ENCODE results near the gene SDK1.

SDK1 gene

DNA sequence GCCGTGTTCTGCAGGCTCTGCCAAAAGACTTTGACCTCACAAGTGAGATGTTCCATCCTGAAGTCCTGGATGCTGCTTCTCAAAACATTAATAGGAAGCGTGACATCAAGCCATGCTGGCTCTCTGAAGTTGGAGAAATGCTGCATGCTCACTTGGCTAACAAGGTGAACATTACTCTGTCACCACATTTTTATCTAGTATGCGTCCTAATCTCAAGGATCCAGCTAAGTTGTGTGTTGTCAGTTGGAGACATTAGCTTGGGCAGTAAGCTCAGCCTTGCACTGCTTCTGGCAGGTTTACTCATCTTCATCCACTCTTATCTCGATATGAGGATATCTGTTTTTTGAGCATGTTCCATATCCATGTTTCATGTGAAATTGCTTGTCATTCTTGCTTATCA, 165.2 kb downstream of the SDK1 start:
- no peak for DNase-seq

DNA sequence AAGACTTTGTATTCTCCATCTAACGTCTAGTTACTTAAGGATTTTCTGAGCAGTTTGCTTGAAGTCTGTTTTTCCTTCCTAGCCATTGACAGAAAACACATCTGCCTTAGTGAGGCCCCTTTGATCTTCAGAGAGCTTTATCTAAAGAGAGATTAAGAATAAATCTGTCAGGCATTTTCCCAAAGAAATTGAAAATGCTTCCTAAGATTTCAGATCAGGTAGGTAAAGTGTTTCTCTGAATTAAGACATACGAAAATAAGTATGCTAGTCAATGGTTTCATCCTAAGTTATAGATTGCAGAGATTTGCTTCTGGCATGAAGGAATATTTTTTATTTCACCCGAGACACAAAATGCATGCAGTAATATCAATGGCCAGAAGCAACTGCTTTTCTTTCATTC, 168.6 kb downstream of the SDK1 start:
- DNase-seq = no peak

DNA sequence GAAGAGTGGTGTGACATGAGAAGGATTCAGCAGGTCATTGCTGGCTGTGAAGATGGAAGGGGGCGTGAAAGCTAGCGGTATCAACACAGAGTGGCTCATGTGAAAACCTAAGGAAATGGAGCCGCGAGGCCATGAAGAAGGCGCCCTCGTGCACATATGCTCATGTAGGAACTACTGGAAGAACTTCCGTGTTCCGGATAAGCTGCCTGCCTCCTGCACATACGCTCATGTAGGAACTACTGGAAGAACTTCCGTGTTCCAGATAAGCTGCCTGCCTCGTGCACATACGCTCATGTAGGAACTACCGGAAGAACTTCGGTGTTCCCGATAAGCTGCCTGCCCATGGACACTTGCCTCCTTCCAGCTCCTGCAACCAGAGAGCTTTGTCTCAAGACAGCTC, 179.1 kb downstream of the SDK1 start:
- no peak for DNase-seq

DNA sequence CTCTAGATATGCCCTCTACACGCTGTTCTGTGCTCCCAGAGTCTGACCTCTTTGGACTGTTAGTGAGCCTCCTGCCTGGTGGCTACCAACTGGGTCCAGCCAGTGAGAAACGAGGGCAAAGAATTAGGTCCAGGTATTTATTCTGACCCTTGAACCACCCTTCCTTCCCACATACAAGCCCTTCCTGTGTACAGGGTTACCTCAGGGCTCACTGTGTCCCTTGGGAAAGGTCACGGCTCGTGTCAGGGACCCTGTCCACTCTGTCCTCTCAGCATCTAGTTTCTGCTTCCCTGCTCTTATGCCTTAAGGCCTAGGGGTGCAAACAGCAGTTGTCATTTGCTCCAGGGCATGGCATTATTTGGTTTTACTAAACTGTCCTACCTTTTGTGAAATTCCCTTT, 180.4 kb downstream of the SDK1 start:
- peak; percentile 27 for DNase-seq

DNA sequence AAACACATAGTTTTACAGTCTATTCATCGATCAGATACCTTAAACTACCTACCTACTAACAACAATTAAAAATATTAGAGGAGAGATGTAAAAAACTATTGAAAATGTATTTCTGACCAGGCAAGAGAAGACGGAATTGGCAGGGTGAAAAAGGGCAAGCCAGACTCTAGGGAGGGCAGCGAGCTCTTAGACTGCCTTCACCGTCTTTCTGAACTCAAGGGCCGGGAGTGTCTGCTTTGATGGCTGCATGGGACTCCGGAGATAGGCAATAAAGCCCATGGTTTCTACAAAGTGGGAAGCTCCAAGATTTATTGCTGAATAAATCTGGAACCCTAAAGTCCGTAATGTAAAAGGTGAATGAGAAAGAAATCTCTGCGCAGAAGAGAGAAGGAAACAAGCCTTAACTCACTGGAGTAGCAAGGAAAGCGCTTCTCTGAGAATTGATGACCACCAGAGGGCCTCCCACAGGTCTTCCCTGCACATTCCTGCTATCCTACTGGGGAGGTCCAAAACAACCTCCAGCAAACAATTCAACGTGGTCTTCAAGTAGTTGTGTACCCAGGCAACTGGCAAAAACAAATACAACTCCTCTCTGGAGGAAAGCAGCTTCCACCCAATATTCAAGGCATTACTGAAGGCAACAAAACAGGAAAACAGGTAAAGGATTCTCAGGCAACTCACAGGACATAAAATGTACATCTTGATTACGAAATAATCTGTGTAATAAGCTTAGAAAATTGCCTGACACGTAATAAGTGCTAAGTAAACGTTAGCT, 181.3 kb downstream of the SDK1 start:
- DNase-seq = peak; percentile 76

DNA sequence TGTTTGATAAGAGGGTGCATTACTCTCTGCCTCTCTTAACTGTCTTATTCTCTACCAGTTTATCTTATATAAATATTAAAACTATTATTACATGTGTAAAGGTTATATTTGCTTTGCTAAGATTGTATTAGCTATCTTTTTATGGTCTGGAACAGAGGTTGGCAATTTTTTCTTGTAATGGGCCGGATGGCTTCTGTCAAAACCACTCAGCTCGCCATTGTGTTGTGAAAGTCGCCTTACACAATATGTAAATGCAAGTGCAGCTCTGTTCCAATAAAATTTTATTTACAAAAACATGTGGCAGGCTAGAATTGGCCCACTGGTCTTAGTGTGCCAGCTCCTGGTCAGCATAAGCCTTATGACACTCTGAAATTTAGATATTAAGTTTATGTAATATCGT, 185.8 kb downstream of the SDK1 start:
- no peak for DNase-seq

DNA sequence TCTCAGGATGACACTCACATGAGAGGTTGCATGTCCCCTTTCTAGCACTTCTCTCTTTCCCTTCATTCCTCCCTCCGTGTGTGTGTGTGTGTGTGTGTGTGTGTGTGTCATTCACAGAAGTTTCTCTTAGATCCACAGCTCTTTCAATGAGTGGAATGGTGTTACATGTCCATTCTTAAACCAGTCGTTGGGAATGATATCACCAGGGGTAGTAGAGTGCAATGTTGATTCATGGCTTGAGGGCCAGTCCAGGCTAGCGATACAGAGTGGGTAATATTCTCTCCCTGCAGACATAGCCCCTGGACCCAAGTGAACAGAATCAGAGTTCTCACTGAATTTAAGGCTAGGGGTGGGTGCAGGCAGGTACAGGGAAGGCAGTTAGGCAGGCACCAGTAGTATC, 187.8 kb downstream of the SDK1 start:
- DNase-seq = no peak

DNA sequence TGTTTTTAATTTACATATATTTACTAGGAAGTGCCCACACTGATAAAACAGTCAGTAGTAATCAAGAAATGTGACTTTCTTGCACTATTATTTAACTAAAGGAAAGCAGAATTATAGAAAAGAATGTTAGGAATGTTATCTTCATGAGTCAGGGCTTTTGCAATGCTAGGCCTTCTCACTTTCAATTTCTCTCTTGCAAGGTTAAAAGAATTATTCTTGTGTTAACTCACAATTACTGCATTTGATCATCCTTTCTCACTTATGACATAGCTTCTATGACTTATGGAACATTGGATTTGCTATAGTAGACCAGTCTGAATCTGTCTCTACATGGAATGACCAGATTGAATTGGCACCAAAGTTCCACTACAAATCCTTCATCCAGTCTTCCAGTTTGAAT, 192.4 kb downstream of the SDK1 start:
- no peak for DNase-seq

DNA sequence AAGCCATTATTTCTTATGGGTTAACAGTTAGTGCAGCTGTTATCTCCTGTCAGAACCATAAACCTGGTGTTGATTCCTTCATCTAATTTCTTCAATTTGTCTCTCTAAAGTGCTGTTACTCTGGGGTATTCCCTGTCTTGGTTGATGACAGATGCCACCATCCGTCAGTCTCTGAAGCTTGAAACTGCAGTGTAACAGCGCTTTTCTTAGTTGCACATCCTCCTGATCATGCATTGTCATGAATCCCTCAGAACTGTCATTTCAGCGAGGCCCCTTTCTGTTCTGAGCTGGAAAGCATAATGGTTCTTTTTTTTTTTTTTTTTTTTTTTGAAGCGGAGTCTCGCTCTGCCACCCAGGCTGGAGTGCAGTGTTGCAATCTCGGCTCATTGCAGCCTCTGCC, 193.9 kb downstream of the SDK1 start:
- DNase-seq = peak; percentile 27

DNA sequence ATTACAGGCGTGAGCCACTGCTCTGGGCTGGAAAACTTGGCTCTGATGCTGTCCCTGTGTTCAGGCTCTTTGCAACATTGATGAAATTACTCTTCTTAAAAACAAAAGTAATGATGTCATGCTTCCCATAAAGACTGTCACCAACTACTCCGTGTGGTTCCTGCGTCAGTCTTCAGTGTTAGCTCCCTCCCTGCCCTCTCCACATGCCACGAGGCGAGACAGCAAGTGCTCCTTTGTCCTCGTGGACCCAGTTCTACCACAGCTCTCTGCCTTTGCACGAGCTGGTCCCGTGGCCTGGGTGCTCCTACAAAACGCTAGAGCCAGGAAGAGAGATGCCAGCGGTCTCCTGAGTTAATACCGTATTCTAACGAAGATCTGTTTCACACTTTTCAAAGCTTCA, 194.5 kb downstream of the SDK1 start:
- peak; percentile 13 for DNase-seq

DNA sequence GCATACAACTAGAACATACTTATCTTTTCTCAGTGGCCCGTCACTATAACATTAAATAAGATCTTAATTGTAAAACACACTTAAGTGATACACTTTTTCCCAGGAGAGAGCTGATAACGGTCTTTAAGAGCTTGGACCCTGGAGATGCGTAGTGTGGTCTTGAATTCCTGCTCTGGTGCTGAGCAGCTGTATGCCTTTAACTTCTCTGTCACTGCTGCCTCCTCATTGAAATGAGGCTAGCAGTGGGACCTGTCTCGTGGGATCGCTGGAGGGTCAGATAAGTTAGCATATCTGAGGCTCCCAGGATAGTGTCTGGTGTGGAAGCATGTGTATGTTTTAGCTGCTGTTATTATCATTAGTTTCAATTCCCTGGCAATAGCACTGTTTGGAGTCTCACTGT, 194.9 kb downstream of the SDK1 start:
- peak; percentile 24 for DNase-seq

DNA sequence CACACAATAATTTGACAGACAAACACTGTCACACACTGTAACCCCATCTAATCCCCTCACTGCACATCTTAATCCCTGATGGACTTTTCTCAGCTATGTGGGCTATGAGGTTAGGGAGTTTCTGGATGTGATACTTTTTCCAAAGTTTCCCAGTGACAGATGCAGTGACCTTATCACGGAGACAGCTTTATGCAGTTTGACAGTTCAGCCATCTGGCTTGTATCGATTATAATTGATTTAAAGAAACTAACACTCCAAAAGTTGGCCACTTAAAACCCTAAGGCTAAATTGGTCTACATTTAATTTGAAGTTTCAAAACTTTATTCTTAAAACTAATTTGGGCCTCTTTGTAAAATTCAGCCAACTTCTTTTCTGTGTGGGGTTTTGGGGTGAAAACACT, 196.7 kb downstream of the SDK1 start:
- peak; percentile 65 for DNase-seq

DNA sequence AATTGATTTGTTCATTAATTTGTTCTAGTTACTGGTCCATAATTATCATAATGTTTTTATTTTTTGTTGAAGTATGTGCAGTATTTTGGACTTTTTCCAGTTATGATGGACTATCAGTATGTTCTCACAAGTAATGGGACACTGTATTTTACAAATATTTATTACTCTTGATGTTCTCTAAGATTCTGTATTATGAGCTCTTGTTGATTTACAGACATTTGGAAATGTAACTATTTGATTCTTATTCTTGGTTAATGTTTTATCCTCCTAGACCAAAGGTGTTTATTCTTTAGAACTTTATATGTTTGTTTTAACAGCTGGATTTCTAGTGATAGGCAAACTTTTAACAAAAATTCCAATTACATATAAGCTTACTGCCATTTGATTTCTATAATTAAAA, 200.6 kb downstream of the SDK1 start:
- DNase-seq = no peak

DNA sequence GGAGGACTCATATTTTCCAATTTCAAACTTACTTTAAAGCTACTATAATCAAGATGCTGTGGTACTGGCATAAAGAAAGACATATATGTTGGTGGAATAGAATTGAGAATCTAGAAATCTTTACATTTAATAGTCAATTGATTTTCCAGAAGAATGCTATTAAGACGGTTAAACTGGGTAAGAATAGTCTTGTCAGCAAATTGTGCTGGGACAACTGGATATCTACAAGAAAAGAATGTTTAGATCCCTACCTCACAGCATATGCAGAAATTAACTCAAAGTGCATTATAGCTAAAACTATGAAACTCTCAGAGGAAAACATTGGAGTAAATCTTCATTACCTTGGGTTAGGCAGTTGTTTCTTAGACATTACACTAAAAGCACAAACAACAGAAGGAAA, 203.3 kb downstream of the SDK1 start:
- DNase-seq = no peak

DNA sequence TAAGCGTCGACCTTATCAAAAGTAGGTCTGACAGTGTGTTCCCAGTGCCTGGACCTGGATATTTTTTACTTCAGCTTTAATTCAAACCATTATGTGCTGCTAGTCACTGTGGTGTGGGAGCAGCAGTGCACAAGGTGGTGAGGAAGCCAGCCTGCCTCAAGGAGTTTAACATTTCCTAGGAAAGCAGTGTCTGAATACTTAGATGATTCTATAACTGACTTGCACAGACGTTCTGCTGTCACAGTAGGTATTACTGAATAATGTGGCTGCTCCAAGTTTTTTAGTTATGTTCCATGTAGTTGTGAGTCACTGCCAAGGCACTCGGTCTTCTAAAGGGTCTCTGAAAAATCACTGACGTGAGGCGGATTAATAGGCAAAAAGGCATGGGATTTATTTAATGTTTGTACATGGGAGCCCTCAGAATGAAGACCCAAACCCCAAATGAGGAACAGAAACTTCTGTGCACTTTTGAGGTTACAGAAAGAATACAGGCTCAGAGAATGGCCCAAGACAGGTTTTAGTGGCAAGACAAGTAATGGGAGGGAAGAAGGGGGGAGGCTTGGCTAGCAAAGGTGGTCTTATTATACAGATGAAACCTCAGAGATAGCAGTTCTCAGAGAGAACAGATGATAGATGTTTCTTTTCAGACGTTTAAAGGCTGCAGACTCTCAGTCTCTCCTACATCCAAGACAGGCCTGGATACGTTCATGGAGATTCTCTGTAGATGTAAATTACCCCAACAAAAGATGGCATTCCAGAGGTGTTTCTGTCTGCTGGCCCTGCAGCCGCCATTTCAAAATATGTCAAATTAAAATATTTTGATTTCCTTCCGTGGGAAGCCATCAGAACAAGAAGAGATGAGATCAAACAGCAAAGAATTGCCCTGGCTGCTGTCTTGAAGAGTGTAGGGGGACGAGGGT, 209.3 kb downstream of the SDK1 start:
- no peak for DNase-seq

DNA sequence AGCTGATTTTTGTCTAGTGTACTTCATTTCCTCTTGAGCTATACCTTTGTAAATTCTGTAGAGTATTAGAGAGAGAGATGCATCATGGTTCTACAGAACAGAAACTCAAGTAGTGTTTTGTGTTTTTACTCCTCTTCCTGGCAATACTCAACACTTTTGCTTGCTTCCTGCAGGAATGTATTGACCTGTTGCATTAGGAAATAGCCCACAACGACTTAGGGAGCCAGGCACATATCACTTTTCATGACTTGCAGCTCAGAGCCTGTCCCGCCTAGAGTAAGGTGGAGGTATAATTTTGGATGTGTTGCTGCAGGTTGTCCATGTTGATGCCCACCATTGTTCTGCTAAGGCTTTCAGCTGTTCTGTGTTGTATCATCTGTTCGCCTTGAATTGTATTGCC, 216.3 kb downstream of the SDK1 start:
- DNase-seq = no peak

DNA sequence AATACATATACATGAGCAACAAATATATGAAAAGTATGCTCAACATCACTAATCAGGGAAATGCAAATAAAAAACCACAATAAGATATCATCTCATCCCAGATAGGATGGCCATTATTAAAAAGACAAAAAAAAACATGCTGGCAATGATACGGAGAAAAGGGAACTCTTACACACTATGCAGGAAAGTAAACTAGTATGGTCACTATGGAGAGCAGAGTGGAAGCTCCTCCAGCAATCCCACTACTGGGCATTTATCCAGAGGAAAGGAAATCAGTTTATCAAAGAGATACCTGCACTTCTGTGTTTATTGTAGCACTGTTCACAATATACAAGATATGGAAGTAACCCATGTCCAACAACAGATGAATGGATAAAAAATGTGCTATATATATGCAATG, 217.5 kb downstream of the SDK1 start:
- no peak for DNase-seq

DNA sequence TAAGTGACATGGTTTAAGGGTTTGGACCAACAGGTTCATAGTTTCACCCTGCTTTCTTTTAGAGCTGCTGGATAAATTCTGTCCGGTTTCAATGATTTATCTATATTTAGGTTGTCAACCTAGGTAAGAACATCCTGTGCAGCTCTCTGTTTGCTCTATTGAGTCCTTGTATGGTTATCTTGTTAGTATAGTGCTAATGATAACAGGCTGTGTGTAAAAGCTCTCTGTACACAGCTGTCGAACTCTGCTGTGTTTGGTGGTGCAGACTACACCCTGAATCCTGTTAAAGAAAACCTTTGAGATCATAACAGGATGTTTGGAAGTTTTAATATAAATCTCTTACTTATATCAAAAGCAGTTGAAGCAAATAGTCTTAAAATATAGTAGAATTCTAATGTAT, 219.2 kb downstream of the SDK1 start:
- DNase-seq = no peak

DNA sequence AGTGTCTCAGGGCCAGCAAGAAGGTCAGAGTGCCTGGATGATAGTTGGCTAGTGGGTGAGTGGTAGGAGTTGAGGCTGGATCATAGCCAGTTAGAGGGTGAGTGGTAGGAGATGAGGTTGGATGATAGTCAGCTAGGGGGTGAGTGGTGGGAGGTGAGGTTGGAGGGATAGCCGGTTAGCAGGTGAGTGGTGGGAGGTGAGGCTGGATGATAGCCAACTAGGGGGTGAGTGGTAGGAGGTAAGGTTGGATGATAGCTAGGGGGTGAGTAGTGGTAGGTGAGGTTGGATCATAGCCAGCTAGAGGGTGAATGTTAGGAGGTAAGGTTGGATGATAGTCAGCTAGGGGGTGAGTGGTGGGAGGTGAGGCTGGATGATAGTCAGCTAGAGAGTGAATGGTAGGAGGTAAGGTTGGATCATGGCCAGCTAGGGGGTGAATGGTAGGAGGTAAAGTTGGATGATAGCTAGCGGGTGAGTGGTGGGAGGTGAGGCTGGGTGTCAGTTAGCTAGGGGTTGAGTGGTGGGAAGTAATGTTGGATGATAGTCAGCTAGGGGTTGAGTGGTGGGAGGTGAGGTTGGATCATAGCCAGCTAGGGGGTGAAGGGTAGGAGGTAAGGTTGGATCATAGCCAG, 226.6 kb downstream of the SDK1 start:
- no peak for DNase-seq

DNA sequence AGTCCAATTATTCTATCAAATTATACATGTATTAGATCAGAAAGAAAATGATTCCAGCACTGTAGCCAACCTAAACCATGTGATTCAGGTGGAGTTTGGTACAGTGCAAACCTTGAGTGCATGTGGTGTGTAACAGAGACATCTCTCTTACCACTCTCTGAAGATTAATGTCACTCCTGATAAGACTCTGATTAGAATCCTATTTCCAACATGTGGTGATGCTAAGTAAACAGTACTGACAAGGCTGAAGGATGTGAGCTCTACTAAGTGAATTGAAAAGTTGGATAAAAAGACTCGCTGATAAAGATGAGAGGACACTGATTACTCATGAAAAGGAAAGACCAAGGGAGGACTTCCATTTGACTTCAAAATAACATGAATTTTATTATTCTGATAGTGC, 232.0 kb downstream of the SDK1 start:
- DNase-seq = no peak

DNA sequence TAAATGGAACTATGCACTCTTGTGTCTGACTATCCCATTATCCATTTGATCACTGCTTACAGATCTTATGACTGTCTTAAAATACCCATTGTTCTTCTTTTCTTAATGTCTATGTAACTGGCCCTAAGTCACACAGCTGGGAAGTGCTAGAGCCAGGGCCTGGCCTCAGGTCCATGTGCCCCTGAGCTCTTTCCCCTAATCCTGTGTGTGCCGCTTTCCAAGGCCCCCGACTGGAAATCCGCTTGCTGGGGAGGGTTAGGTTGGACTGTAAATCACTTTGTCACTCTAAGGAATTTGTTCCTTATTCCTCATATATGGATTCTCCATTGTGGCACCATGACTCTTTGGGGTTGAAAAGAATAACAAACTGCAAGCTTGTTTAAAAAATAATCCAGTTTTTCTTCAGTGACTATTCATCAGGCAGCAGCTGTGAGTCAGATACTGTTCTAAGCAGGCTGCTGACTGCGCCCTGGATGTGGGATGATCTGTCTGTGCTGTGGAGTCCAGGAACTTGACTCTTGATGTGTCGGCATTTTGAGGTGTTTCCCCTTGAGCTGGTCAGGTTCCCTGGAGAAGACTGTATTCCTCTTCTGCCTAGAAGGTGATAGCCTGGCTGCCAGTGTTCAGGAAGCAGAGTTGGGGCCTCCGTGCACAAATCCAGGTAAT, 236.3 kb downstream of the SDK1 start:
- no peak for DNase-seq

DNA sequence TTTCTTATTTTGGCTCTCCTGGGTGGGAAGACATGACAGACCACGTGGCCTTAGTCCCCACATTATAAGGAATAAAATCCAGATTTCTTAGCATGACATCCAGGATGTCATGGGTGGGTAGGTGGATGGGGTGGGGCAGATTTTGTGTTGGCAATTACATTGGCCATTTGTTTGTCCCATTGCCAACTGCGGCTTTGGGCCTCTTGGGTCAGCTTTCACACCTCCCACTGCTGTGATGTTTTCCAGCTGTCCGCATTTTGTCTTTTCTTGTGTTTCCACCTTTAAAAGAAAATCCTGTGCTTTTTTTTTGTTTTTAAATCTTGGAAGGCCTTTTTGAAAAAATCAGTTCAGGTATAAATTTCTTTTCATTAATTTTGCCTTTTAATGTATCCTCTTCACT, 237.0 kb downstream of the SDK1 start:
- no peak for DNase-seq

Measured in eye (tissue), 1 donor.